GM19467 (cell line): Measurements from ENCODE around the gene SLC38A8.

ENCODE experiments used
- ATAC-seq: cut with Tn5 transposase; IDR thresholded peaks from one replicate; pipeline ENCODE4 v1.9.1; 2021; ENCODE audit warnings: mild to moderate bottlenecking, moderate library complexity; ENCODE audit not compliant: unreplicated experiment

Gene SLC38A8

DNA sequence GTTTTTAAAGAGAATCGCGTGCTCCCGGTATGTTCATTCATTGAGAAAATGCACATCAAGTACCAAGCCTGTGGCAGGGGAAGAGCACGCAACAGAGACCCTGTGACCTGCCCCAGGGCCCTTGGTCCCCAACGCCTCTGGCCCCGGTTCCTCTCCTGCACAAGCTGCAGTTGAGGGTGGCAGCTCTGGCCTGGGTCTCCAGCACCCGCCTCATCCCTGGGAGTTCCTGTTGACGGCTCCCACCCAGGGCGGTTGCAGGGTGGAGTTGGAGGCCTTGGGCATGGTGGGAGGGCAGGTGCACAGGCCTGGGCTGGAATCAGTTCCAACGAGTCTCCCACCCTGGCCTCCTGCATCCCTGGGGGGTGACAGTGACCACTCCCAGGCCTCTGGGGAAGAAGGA is 69.5 kb downstream of the SLC38A8 start:
- no peak for ATAC-seq

DNA sequence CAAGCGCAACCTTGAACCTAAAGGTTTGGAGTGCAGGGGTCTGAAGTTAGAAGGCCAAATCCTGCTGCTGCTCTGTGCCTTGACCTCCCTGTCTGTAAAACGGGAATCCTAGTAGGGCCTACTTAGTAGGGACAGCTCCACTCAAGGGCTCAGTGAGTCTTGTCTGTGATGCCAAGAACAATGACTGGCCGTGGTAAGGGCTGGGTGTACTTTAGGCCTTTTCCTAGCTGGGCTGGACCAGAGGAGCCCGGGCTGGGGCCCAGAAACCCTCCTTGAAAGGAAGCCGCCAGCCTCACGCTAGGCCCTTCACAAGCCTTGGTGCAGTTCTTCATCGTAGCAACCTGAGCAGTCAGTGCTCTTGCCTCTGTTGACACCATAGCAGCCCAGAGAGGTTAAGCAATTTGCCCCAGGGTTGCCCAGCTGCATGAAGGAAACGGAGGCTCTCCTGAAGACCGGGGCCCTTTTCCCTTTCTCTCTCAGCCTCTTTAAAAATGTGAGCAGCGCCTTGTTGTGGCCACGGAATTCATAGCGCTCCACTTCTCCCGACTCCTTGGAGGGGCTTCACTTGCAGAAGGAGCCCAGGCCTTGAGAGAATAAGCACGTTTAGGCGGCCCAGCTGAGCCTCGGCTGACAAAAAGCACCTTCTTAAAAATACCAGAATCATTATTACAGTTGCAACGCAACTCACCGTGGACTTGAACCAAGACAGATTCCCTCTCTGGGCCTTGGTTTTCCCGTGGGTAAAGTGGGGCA is 70.2 kb downstream of the SLC38A8 start:
- ATAC-seq, result no peak

DNA sequence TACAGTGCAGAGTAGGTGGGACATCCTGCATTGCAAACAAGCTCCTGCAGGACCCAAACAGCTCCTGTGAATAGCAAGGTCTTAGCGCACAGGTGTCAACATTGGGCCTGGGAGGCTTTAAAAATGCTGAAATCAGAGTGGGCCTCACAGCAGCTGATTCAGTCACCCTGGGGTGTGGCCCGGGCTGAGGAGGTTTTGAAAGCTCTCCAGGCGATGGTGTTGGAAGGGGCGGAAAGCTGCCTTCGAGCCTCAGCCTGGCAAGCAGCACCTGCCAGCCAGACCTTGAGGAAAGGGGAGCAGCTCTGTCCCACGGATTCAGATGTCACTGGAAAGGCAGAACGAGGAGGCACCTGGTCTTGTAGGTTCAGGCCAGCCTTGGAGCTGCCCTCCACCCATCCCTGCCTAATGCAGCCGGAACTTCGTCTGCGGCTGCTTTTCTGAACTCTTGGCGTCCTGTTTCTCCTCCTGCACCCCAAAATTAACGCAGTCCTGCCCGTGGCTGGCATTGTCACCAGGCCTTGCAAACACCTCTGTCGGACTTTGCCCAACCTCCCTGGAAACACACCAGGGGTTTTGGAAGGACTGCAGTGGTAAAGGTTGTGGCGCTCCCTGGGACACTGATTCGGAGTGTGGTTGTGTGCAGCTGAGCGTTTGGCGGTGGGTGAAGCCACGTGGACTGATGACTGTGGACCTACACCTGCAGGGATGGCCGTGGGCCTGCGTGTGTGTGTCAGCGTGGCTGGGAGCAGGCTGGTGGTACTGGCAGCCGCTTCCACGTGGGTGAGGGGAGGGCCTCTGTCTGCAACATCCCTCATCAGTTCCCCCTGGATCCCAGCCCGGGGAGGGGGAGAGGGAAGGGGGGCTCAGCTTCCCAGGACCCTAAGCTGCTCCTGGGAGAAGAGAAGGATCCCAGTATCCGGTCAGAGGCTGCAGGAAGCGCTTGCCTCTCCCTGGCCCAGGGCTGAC is 71.1 kb downstream of the SLC38A8 start:
- ATAC-seq, result no peak

DNA sequence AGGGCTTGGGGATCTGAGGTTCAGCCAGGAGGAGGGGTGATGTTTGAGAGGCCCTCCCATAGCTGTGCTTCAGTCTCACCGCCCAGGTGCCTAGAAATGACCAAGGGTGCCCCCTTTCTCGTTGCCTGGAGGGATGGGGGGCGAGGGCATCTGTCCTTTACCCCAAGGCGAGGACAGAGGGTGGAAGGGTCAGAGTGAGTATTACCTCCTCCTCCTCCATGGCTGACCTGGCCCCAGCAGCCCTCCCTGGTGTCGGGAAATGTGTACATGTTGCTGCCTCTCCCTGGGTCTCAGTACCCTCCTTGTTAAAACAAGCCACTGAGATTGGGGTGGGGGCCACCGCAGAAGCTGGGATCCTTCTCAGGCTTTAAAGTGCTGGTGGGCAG is 72.2 kb downstream of the SLC38A8 start:
- no peak for ATAC-seq

DNA sequence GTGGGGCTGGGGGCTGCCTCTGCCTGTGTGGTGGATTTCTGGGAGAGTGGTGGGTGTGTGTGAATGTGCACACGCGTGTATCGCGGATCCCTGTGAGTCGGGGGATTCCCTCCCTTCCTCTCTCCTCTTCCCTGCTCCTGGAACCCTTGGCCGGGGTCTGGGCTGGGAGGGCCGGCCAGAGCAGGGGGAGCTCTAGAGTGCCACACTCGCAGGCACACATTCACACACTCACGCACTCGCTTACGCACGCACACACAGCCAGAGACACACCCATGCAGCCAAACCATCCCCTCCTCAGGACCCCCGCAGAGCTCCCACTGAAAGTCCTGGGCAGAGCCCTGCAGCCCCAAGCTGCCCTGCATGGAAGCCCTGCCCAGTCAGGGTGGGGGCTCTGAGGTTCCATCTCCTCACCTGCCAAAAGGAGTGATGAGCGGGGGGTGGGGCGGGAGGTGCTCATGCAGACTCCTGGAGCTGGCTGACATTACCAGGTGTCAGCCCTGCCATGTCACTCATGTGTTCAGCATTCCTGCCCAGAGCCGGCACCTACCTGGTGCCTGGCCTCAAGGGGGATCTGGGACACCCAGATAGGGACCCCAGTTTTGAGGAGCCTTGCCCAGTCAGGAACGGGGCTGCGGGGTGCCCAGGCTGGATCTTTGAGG is 72.7 kb downstream of the SLC38A8 start:
- ATAC-seq, result no peak

DNA sequence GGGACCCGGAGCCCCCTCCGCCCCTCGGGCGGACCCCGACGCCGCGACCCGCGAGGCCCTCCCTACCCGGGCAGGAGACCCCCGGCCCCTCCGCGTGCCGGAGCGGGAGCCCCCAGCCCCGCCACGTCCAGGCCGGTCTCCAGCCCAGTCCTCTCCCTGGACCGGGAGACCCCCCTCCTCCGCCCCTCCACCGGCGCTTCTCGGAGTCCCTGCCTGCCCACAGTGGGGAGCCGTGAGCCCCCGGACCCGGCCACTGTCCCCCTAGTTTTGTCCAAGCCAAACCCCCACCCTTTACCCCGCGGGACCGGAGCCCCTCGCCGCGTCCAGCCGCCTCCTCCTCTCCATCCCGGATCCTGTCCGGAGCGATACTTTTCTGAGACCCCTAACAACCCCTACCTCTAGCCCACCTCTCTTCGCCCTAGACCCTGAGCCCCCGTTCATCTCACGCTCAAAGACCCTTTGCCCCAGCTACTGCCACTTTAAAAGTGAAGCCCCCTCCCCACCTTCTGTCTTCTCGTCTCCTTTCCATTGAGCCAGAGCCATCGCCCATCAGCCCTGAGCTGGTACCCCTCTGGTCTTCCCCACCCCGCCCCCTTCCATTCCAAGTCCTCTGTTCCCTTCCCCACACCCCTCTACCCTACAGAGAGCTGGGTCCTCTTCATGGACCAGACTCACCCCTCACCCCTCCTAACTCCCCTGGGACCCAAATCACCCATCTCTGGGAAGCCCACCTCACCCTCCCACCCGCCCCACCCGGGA is 73.5 kb downstream of the SLC38A8 start:
- no peak for ATAC-seq

DNA sequence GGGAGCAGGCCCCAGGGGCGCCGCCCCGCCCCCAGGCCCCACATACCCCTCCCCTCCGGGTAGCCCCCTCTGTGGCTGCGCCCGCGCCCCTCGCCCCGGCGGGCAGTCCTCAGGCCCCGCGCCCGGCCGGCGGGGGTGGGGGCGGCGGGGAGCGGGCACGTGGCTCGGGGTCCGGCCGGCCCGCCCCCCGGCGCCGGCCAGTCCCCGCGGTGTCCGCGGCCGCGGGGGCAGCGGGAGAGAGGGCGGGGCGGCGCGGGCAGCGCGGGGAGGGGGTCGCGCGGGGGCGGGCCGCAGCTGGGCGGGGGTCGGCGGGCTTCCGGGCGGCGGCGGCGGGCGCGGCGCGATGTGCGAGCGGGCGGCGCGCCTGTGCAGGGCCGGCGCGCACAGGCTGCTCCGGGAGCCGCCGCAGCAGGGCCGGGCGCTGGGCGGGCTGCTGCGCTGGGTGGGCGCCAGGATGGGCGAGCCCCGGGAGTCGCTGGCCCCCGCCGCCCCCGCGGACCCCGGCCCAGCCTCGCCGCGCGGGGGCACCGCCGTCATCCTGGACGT is 74.2 kb downstream of the SLC38A8 start:
- no peak for ATAC-seq

DNA sequence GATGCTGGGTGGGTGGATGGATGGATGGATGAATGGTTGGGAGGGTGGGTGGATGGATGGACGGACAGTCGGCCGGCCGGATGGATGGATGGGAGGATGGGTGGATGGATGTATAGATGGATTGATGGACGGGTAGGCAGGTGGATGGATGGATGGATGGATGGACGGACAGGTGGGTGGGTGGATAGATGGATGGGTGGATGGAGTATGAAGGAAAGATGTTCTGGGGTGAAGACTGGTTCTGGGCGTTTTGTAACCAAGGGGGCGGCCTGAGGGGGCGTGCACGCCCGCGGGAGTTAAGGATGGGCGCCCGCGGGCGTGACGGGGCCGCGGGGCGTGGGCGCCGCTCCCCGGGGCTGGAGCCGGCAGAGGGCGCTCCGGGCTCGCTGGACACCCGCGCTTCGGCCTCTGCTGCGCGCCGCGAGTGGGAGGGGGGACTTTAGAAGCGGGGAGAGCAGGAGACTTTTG is 74.7 kb downstream of the SLC38A8 start, which contains the start of gene NECAB2:
Gene NECAB2 (plus strand): TSS at position 407 of the 468 bp plus-strand sequence. CDS start 405 bp downstream, outside the sequence.
- no peak for ATAC-seq

DNA sequence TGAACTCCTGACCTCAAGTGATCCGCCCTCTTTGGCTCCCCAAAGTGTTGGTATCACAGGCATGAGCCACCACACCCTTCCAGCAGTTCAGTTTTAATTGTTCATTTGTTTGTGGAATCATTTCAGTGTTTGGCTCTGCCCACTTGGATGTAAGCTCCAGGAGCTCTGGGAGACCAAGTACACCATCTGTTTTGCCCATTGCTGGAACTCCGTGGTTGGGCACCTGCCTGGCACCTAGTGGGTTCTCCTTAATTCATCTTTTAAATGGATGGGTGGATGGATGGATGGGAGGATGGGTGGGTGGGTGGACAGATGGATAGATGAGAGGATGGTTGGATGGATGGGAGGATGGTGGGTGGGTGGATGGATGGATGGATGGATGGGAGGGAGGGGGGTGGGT is 75.5 kb downstream of the SLC38A8 start:
- ATAC-seq, result no peak

DNA sequence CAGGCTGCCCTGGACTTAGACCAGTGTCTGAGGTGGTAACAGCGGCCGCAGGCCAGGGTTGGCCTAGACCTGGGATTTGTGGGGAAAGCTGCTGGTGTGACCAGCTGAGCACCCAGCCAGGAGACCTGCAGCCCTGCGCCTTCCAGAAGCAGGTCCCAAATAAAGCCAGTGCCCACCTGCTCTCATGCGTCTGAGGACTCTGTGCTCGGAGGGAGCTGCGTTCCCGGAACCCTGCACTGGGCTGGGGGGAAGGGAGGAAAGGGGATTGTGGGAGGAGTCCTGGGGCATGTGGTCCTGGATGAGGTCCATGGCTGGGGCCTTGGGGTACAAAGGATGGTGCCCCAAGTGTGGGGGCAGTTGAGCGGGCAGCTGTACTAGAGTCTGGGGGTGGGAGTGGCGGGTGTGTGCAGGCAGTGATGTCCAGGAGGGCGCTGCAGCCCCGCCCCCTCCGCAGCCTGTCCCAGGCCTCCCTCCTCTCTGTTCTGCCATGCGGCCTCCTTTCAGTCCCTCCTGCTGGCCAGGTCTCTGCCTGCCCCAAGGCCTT is 76.4 kb downstream of the SLC38A8 start:
- no peak for ATAC-seq

DNA sequence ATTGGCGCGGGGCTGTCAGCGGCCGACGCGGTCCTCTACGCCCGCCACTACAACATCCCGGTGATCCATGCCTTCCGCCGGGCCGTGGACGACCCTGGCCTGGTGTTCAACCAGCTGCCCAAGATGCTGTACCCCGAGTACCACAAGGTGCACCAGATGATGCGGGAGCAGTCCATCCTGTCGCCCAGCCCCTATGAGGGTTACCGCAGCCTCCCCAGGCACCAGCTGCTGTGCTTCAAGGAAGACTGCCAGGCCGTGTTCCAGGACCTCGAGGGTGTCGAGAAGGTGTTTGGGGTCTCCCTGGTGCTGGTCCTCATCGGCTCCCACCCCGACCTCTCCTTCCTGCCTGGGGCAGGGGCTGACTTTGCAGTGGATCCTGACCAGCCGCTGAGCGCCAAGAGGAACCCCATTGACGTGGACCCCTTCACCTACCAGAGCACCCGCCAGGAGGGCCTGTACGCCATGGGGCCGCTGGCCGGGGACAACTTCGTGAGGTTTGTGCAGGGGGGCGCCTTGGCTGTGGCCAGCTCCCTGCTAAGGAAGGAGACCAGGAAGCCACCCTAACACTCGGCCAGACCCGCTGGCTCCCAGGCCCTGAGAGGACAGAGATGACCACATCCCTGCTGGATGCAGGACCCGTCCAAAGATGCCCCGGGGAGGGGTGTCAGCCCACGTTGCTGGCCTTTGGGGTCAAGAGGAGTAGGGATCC is 77.0 kb downstream of the SLC38A8 start:
- no peak for ATAC-seq

DNA sequence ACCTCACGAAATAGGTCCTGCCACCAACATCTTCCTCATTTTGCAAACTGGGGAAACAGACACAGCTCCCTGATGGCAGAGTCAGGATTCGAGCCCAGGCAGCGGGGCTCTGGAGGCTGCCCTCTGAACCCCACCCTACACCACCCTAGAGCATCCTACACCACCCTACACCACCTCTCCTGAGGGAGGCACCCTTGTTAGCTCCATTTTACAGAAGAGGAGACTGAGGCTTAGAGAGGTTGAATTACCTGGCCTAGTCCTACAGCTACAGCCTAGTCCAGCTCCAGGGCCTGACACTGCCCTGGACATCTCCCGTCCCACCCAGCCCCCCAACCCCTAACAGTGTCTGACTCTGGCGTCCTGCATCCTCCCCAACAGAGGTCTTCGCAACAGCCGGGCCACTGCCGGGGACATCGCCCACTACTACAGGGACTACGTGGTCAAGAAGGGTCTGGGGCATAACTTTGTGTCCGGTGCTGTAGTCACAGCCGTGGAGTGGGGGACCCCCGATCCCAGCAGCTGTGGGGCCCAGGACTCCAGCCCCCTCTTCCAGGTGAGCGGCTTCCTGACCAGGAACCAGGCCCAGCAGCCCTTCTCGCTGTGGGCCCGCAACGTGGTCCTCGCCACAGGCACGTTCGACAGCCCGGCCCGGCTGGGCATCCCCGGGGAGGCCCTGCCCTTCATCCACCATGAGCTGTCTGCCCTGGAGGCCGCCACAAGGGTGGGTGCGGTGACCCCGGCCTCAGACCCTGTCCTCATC is 77.7 kb downstream of the SLC38A8 start:
- no peak for ATAC-seq

DNA sequence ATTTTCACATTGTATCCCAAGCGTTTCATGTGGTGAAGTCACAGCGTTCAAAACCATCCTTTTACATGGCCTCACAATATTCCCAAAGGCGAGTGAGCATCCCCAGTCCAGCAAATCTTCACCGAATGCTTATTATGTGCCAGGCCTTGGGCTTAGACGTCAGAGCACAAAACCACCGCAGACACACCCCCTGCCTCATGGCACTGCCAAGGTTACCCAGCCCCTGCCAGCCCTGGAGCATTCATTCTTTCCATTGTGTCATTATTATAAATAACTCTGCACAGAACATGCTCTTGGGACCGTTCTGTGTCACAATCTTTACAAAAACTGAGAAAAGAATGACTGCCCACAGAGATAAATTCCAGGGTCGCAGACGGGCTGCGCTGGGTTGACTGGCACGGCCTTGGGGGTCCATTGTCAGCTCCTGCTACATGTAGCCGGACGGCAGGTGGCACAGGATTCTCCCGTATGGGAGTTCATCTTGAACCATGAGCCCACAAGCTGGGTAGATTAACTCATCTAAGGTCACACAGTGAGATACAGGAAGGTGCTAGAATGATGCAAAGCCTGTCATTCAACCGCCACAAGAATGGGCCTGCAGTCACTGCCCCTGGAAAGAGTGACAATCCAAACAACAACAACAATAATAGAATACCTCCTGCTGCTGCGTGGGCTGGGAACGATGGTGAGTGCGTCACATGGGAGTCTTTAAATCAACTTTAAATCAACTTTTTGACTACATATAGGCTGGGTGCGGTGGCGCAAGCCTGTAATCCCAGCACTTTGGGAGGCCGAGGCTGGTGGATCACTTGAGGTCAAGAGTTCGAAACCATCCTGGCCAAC is 79.1 kb downstream of the SLC38A8 start:
- ATAC-seq, result no peak

DNA sequence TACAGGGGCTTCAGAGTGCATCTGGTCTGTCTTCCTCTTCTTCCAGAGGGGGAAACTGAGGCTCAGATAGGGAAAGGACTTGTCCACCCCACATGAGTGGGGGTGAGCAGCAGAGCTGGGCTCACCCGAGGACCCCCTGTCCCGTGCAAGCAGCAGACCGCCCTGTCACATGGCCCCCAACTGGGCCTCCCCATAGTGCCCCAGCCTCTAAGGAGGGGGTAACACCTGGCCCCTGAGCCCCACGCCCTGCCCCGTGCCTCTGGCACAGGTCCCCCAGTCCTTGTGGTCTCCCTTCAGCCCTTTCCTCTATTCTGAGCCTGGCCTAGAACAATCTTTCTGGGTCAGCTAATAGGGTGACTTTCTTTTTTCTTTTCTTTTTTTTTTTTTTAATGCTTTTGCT is 81.0 kb downstream of the SLC38A8 start:
- ATAC-seq, result no peak

DNA sequence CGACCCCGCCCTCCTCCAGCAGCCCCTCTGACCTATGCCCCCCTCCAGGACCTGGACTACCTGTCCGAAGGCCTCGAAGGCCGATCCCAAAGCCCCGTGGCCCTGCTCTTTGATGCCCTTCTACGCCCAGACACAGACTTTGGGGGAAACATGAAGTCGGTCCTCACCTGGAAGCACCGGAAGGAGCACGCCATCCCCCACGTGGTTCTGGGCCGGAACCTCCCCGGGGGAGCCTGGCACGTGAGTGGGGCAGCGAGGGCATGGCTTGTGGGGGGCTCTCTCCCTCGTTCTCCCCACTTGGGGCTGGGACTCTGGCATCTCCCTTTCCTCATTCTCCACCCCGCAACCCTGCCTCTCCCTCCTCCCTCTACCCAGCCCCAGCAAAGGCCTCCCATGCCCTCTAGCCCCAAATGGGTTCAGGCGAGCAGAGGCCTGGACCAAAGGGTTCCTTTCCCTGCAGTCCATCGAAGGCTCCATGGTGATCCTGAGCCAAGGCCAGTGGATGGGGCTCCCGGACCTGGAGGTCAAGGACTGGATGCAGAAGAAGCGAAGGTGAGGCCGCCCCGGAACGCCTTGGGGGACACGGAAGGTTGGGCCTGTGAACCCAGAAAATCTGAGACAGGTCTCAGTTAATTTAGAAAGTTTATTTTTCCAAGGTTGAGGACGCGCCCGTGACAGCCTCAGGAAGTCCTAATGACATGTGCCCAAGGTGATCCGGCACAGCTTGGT is 81.9 kb downstream of the SLC38A8 start:
- no peak for ATAC-seq
